Measurements from ENCODE around the gene POLA2. TPM values are rescaled to one million over a fixed set of nuclear protein-coding genes. Genes with fewer than 3 reads are reported as not detected.
"Not testable (repeated sequence)": the region's sequence is repeated elsewhere in the genome, so short reads cannot be mapped to it uniquely, and the experiment has no call there.

The POLA2 gene
- total and polyA plus RNA-seq, 9 of the 15 experiments (the other 6 are each of a cell fraction or from before 2014, with no cell fraction given) = 2.7 to 134 (median 44.4) TPM

GRCh38 chr11:65262776-65263175, 1.0 kb downstream of the POLA2 start (continued):
- TF ChIP-seq MGA (IDR thresholded peaks at IDR 0.05) (0 out of 2 replicates have a peak, but pooled peaks have one; percentile 18), POLR2A (conservative IDR thresholded peaks at IDR 0.05) (0 out of 2 replicates have a peak, but pooled peaks have one; percentile 6)

- 87% methylated on average over 11 of the region's 11 CpGs for WGBS (ENCODE audit: insufficient coverage, low coverage, missing lambda C conversion rate)
- BruUV-seq (replicated peaks); H3K27ac ChIP-seq (ENCODE audit: extremely low read depth, low read depth, low read length); H3K9me1 ChIP-seq (ENCODE audit: control insufficient read depth, insufficient read depth, low read length); H3K9me3 ChIP-seq (replicated peaks; ENCODE audit: control insufficient read depth, insufficient read depth, low read depth, low read length); H4K20me1 ChIP-seq (replicated peaks; ENCODE audit: control insufficient read depth, insufficient read depth, low read length); H3K9ac ChIP-seq (ENCODE audit: insufficient read depth in 1 of 2, low read depth in 2 of 2, low read length in 2 of 2); intact Hi-C loops (cut with micrococcal nuclease); FAIRE-seq; H3K27me3 ChIP-seq (ENCODE audit: control insufficient read depth in 2 of 2, insufficient read depth in 2 of 2, low read length in 2 of 2); ATAC-seq; H3K4me3 ChIP-seq; H3K4me2 ChIP-seq (ENCODE audit: insufficient read depth, low read length); CTCF ChIA-PET (ENCODE audit: low intra/inter-chr PET ratio); H2AFZ ChIP-seq (ENCODE audit: low read depth, low read length); in situ Hi-C loops (cut with MboI); DNase-seq (ENCODE audit: extremely low read depth in 1 of 4, low spot score in 3 of 4): not testable (repeated sequence)
- POLR2A ChIA-PET = interaction anchor here (0.8 to 1.8 kb wide), 4 partner anchors 10 to 234 kb away, joined by 3 to 10 read pairs (median 5); partner anchors contain the start of genes FAU, MALAT1 and MRPL49
- Histone ChIP-seq H3K4me1 (replicated peaks in 1 of 2; ENCODE audit: control insufficient read depth in 2 of 2, insufficient read depth in 2 of 2, low read length in 2 of 2) (peaks cover 9 to 23% of the 10 kb centered on the region in 2 experiments; a peak in 4 of 5 replicates), H3K79me2 (ENCODE audit: control insufficient read depth, insufficient read depth, low read length) (peaks cover 48% of the 10 kb centered on the region), H3K36me3 (ENCODE audit: control insufficient read depth, insufficient read depth, low read length) (peaks cover 49% of the 10 kb centered on the region)
Observed at GRCh38 chr11:65264747-65265146, 3.0 kb downstream of the POLA2 start.
